CD4-positive, alpha-beta T cell treated with Interferon gamma for 1 hour (primary cell): ENCODE measurements around the gene RASA4B.
A peak's percentile ranks its signal among the peaks of the same experiment; 100 is the strongest.
"Not testable (repeated sequence)": the region's sequence is repeated elsewhere in the genome, so short reads cannot be mapped to it uniquely, and the experiment has no call there.

ENCODE experiments used
- DNase-seq: peaks from one replicate; pipeline ENCODE4 v3.0.0-alpha.2; 2020

The RASA4B gene

GRCh38 chr7:102472126-102473041, 45.2 kb downstream of the RASA4B start:
- DNase-seq, result no peak

- no peak for DNase-seq
Observed at GRCh38 chr7:102471791-102472125, 45.8 kb downstream of the RASA4B start.

GRCh38 chr7:102469972-102470825, 47.4 kb downstream of the RASA4B start:
- DNase-seq, result no peak

GRCh38 chr7:102469351-102469971, 48.1 kb downstream of the RASA4B start:
- DNase-seq, result no peak

- no peak for DNase-seq
Observed at GRCh38 chr7:102468478-102469350, 48.9 kb downstream of the RASA4B start.

- DNase-seq, result no peak
Observed at GRCh38 chr7:102467581-102468477, 49.7 kb downstream of the RASA4B start.

- DNase-seq, result no peak
Observed at GRCh38 chr7:102466097-102466496, 51.5 kb downstream of the RASA4B start.

GRCh38 chr7:102464577-102465280, 52.8 kb downstream of the RASA4B start, which contains the start of the genes ALKBH4 and LRWD1:
TSS of gene ALKBH4 (minus strand) at chr7:102464863. CDS start at chr7:102464836, 27 bp downstream.
TSS of gene LRWD1 (plus strand) at chr7:102464984. CDS start at chr7:102465081, 97 bp downstream.
- peak; percentile 93 for DNase-seq

GRCh38 chr7:102463841-102464576, 53.6 kb downstream of the RASA4B start:
- no peak for DNase-seq

- no peak for DNase-seq
Observed at GRCh38 chr7:102460467-102460866, 57.1 kb downstream of the RASA4B start.

GRCh38 chr7:102459221-102459844, 58.2 kb downstream of the RASA4B start:
- no peak for DNase-seq

- no peak for DNase-seq
Observed at GRCh38 chr7:102457352-102457924, 60.1 kb downstream of the RASA4B start.

GRCh38 chr7:102456327-102456726, 61.2 kb downstream of the RASA4B start:
- no peak for DNase-seq

- no peak for DNase-seq
Observed at GRCh38 chr7:102455596-102455995, 62.0 kb downstream of the RASA4B start.

GRCh38 chr7:102454932-102455331, 62.6 kb downstream of the RASA4B start:
- DNase-seq, result not testable (repeated sequence)

GRCh38 chr7:102454468-102454867, 63.1 kb downstream of the RASA4B start:
- DNase-seq, result no peak

GRCh38 chr7:102453319-102453718, 64.3 kb downstream of the RASA4B start:
- DNase-seq, result no peak

GRCh38 chr7:102452451-102452850, 65.1 kb downstream of the RASA4B start:
- DNase-seq, result no peak
